Suprapubic skin (tissue), 4 donors: ENCODE measurements around the gene NDRG4.

ENCODE experiments used
- EP300 ChIP-seq: sonication (generic); formaldehyde crosslinking; IDR thresholded peaks from one replicate; pipeline ENCODE4 v1.6.1; 2017; ENCODE audit warnings: antibody characterized with exemption
- POLR2A ChIP-seq, 2 donors: fragments of 450-650 bp; IDR thresholded peaks; one replicate each; pipeline ENCODE4 v1.6.1; 2017; ENCODE audit warnings: antibody characterized with exemption in 2 of 2, mild to moderate bottlenecking in 2 of 2, moderate library complexity in 2 of 2
- POLR2AphosphoS5 ChIP-seq, 3 donors: sonication (generic); formaldehyde crosslinking; IDR thresholded peaks; one replicate each; pipeline ENCODE4 v1.6.1; 2017; ENCODE audit warnings: antibody characterized with exemption in 3 of 3
- TF ChIP-seq, protein P1 (sequence below), 2 donors: fragments of 200-600 bp in 1 of 2; fragments of 450-650 bp in 1 of 2; sonication (generic) in 1 of 2; IDR thresholded peaks; one replicate each; pipeline ENCODE4 v1.5.1; 2016 to 2019; ENCODE audit warnings: antibody characterized with exemption in 2 of 2, mild to moderate bottlenecking in 1 of 2, moderate library complexity in 1 of 2

DNA sequence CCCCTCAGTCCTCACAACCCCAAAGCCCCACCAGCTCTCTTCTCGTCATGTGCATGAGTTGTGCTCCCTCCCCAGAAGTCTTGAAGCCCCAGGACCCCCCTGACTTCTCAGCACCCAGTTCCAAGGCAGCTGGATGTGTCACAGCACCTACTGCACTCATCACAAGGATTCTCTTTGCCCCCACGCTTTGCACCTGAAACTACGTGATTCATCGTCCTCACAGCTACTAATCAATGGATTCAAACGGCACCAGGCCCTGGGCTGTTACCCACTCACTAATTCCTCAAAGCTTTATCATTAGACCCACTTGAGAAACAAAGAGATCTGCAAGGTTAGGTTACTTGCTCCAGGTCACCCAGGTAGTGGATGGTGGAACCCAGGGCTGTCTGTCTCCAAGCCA, 45.1 kb upstream of the NDRG4 start:
- TF ChIP-seq, protein P1, sequence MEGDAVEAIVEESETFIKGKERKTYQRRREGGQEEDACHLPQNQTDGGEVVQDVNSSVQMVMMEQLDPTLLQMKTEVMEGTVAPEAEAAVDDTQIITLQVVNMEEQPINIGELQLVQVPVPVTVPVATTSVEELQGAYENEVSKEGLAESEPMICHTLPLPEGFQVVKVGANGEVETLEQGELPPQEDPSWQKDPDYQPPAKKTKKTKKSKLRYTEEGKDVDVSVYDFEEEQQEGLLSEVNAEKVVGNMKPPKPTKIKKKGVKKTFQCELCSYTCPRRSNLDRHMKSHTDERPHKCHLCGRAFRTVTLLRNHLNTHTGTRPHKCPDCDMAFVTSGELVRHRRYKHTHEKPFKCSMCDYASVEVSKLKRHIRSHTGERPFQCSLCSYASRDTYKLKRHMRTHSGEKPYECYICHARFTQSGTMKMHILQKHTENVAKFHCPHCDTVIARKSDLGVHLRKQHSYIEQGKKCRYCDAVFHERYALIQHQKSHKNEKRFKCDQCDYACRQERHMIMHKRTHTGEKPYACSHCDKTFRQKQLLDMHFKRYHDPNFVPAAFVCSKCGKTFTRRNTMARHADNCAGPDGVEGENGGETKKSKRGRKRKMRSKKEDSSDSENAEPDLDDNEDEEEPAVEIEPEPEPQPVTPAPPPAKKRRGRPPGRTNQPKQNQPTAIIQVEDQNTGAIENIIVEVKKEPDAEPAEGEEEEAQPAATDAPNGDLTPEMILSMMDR (IDR thresholded peaks at IDR 0.05) = no peak
- TF ChIP-seq POLR2A (IDR thresholded peaks at IDR 0.05) = no peak
- no peak for TF ChIP-seq EP300
- no peak for TF ChIP-seq POLR2AphosphoS5 (IDR thresholded peaks at IDR 0.05)
